DND-41 (cell line): ENCODE results near the gene CACNA1D.

Experiments
- CTCF ChIP-seq: IDR thresholded peaks from 2 replicates; pipeline ENCODE4 v1.5.1; 2012; ENCODE audit warnings: borderline replicate concordance, low read length, moderate library complexity, mild to moderate bottlenecking; ENCODE audit not compliant: poor library complexity, severe bottlenecking; ENCODE audit errors: extremely low read depth
- EZH2 ChIP-seq: IDR thresholded peaks from 3 replicates; pipeline ENCODE4 v1.6.1; 2012; ENCODE audit warnings: borderline replicate concordance, low read depth, mild to moderate bottlenecking, moderate library complexity, low read length, inconsistent platforms; ENCODE audit not compliant: severe bottlenecking

- TF ChIP-seq CTCF: no peak
- no peak for TF ChIP-seq EZH2
These were observed 24.1 kb downstream of the CACNA1D start for GRCh38 chr3:53518495-53518981.
